HL-60 (cell line): ENCODE data around the gene GRIN3A.

ENCODE experiments used
- DNase-seq, 2 experiments: peaks; one replicate each; pipeline ENCODE4 v3.0.0-alpha.2; 2010 to 2020; ENCODE audit warnings: low read depth in 1 of 2, low spot score in 1 of 2
- H3K27ac ChIP-seq: fragments of 250-450 bp; sonication (Bioruptor Pico); replicated peaks from 2 replicates; pipeline ENCODE4 v1.5.1; 2020; ENCODE audit warnings: mild to moderate bottlenecking, moderate library complexity
- H3K27me3 ChIP-seq: fragments of 250-450 bp; sonication (Bioruptor Pico); 2 replicates; pipeline ENCODE4 v1.5.1; 2021; ENCODE audit warnings: mild to moderate bottlenecking, moderate library complexity; ENCODE audit not compliant: insufficient read depth, poor library complexity, severe bottlenecking
- H3K4me3 ChIP-seq: replicated peaks from 2 replicates; pipeline ENCODE4 v1.5.1; 2011; ENCODE audit warnings: mild to moderate bottlenecking, control low read depth, low read length; ENCODE audit not compliant: insufficient read depth
- GABPA ChIP-seq: IDR thresholded peaks from 2 replicates; pipeline ENCODE4 v1.6.1; 2012; ENCODE audit warnings: low read depth
- POLR2AphosphoS5 ChIP-seq: IDR thresholded peaks from 2 replicates; pipeline ENCODE4 v1.6.1; 2012; ENCODE audit warnings: low read depth
- SPI1 ChIP-seq: IDR thresholded peaks from 2 replicates; pipeline ENCODE4 v1.6.1; 2012; ENCODE audit warnings: low read depth, mild to moderate bottlenecking, borderline replicate concordance
- TF ChIP-seq, protein P1 (sequence below): IDR thresholded peaks from one replicate; pipeline ENCODE4 v1.5.1; 2011; ENCODE audit warnings: low read length, control low read depth, inconsistent platforms; ENCODE audit not compliant: insufficient read depth
- TF ChIP-seq, protein P2 (sequence below): IDR thresholded peaks from 2 replicates; pipeline ENCODE4 v1.6.1; 2012; ENCODE audit warnings: low read depth; ENCODE audit not compliant: insufficient replicate concordance

Gene GRIN3A

DNA sequence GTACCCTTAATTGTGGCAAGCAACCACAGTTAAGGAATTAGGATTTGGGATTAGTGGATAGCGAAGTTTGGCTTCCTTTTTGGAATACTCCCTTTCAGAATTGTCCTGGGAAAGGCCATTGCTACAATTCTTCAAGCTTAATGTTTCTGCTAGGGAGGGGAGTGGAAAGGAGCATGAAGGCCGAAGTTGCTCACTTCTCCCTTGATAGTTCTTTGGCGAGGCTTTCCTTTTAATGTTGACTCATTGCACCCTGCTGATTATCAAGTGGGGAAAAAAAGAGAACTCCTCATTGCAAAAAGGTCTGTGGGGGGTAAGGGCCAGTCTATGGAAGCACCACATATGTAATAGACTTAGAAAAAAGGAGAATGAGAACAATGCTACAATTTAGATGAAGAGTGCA is 30.7 kb downstream of the GRIN3A start:
- peaks cover 10% of the 10 kb centered on the region for H3K27me3 ChIP-seq
- no peak overlapping the region for H3K27ac ChIP-seq
- no peak for DNase-seq
- no peak for TF ChIP-seq GABPA
- no peak for TF ChIP-seq SPI1
- TF ChIP-seq POLR2AphosphoS5: no peak
- TF ChIP-seq, protein P1, sequence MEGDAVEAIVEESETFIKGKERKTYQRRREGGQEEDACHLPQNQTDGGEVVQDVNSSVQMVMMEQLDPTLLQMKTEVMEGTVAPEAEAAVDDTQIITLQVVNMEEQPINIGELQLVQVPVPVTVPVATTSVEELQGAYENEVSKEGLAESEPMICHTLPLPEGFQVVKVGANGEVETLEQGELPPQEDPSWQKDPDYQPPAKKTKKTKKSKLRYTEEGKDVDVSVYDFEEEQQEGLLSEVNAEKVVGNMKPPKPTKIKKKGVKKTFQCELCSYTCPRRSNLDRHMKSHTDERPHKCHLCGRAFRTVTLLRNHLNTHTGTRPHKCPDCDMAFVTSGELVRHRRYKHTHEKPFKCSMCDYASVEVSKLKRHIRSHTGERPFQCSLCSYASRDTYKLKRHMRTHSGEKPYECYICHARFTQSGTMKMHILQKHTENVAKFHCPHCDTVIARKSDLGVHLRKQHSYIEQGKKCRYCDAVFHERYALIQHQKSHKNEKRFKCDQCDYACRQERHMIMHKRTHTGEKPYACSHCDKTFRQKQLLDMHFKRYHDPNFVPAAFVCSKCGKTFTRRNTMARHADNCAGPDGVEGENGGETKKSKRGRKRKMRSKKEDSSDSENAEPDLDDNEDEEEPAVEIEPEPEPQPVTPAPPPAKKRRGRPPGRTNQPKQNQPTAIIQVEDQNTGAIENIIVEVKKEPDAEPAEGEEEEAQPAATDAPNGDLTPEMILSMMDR: no peak
- TF ChIP-seq, protein P2, sequence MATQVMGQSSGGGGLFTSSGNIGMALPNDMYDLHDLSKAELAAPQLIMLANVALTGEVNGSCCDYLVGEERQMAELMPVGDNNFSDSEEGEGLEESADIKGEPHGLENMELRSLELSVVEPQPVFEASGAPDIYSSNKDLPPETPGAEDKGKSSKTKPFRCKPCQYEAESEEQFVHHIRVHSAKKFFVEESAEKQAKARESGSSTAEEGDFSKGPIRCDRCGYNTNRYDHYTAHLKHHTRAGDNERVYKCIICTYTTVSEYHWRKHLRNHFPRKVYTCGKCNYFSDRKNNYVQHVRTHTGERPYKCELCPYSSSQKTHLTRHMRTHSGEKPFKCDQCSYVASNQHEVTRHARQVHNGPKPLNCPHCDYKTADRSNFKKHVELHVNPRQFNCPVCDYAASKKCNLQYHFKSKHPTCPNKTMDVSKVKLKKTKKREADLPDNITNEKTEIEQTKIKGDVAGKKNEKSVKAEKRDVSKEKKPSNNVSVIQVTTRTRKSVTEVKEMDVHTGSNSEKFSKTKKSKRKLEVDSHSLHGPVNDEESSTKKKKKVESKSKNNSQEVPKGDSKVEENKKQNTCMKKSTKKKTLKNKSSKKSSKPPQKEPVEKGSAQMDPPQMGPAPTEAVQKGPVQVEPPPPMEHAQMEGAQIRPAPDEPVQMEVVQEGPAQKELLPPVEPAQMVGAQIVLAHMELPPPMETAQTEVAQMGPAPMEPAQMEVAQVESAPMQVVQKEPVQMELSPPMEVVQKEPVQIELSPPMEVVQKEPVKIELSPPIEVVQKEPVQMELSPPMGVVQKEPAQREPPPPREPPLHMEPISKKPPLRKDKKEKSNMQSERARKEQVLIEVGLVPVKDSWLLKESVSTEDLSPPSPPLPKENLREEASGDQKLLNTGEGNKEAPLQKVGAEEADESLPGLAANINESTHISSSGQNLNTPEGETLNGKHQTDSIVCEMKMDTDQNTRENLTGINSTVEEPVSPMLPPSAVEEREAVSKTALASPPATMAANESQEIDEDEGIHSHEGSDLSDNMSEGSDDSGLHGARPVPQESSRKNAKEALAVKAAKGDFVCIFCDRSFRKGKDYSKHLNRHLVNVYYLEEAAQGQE: no peak
- no peak overlapping the region for H3K4me3 ChIP-seq

DNA sequence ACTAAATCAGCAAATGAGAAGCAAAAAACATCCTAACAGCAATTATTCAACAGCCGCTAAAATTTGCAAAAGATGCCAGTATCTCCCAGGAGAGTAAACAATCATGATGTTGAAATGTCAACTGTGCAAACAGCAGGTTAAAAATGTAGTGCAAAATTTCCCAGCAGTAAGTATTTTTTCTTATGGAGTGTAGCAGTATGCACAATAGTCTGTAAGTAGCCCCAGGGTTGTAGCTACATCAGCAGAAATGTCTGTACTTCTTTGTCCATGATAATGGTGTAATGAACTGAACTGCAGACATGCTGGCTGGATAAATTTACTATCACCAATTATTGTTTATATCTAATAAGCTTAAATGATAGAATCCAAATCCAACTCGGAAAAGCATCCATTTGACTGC is 31.4 kb downstream of the GRIN3A start:
- Histone ChIP-seq H3K27me3 (peaks cover 10% of the 10 kb centered on the region), H3K27ac (no peak overlapping the region)
- TF ChIP-seq SPI1: no peak
- TF ChIP-seq, protein P2: no peak

DNA sequence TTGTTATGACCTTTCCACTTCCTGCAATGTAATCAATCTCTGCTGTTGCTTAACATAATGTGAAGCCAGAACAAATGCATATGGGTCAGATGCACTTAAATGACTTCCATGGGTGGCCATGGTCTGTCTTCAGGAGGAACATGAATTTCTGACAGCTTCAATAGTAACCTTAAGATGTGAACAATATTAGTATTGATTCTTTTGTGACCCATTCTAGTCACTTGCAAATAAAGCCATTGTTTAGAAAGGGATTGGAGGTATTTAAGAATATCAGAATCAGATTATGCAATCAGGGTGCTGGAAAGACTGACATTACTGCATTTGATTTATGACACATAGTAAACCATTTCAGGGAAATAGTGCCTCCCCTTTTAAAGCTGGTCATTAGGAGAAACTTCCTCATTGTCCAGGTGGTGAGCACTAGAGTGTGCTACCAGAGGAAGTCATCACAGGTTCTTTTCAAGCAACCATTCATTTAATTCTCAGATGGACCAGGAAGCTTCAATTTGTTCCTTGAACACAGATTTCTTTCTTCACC is 32.1 kb downstream of the GRIN3A start:
- H3K27me3 ChIP-seq: peaks cover 10% of the 10 kb centered on the region
- no peak overlapping the region for H3K27ac ChIP-seq
- H3K4me3 ChIP-seq: no peak overlapping the region
- TF ChIP-seq GABPA (no peak), POLR2AphosphoS5 (no peak), SPI1 (no peak)
- TF ChIP-seq, protein P1: no peak
- TF ChIP-seq, protein P2: no peak
- DNase-seq: no peak

More for the DNA sequence above, 31.4 kb downstream of the GRIN3A start:
- no peak overlapping the region for H3K4me3 ChIP-seq
- DNase-seq: no peak

DNA sequence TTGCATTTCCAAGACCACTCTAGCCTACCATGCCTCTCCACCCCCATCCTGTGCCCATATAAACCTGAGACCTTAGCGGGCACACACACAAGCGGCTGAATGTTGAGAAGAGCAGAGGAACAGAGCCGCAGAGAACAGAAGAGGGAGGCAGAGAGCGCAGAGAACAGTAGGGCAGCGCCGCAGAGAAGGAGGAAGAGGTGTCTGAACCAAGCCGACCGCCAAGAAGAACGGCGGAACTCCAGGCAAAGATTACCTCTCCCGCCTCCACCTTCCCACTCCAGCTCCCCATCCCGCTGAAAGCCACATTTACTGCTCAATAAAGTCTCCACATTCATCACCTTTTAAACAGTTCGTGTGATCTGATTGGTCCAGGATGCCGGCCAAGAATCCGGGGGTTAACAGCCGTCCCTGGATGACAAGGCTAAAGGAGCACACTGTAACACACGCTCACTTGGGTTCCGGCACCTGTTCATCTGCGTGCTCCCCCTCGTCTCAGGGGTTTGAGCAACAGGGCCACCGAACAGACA is 33.2 kb downstream of the GRIN3A start:
- H3K4me3 ChIP-seq: no peak overlapping the region
- peak in 1 of 2 experiments; percentile 39 for DNase-seq
- peaks cover 10% of the 10 kb centered on the region for H3K27me3 ChIP-seq
- TF ChIP-seq, protein P1: no peak
- TF ChIP-seq GABPA (no peak), POLR2AphosphoS5 (no peak), SPI1 (0 out of 2 replicates have a peak, but pooled peaks have one; percentile 20)
- TF ChIP-seq, protein P2: no peak
- no peak overlapping the region for H3K27ac ChIP-seq
